ENCODE measurements around the gene ZEB2. TPM values are rescaled to one million over a fixed set of nuclear protein-coding genes. Genes with fewer than 3 reads are reported as not detected.

ZEB2 gene
- total RNA-seq, 2 donors from 2014 or later, result 246 to 288 TPM

GRCh38 chr2:144479659-144480058, 40.3 kb downstream of the ZEB2 start:
- intact Hi-C loops (cut with DNase I), result no loop called here
- no peak for DNase-seq (ENCODE audit: low spot score)

- intact Hi-C loops (cut with DNase I), result no loop called here
- no peak for DNase-seq (ENCODE audit: low spot score)
Measured at GRCh38 chr2:144479138-144479537, 40.8 kb downstream of the ZEB2 start.

GRCh38 chr2:144477957-144478311, 42.0 kb downstream of the ZEB2 start:
- DNase-seq (ENCODE audit: low spot score), result no peak
- intact Hi-C loops (cut with DNase I), result no loop called here

DNA sequence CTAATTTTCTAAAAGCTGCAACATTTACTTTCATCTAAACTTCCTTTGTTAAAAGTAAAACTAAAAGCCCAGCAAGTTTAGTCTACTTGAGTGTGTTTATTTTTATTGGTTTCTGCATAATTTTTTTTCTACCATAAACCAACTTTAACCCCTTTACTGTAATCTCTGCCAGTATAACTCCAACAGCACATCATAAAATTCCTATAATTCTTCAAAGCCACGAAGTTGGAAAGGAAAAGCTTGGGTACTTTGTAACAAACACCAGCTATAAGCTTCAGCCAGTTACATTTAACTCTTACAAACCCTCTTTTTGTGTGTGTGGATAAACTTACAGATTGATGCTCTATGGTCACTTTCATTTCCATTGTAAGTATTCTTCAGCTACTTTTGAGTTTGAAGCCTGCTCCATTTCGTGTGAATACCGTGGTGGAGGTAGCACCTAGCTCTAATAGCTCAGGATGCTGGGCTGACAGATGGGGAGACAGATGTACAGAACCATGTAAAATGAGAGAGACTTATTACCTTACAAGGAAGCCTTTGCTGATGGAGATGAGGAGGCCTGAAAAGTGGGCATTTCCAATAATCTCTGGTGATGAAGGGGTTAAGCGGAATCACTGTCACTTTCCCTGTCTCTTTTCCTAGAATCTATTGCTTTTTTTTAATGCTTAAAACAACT, 42.5 kb downstream of the ZEB2 start:
- DNase-seq (ENCODE audit: low spot score), result no peak
- intact Hi-C loops (cut with DNase I), result no loop called here

GRCh38 chr2:144476682-144477081, 43.2 kb downstream of the ZEB2 start:
- intact Hi-C loops (cut with DNase I), result no loop called here
- DNase-seq (ENCODE audit: low spot score), result no peak

- no peak for DNase-seq (ENCODE audit: low spot score)
- intact Hi-C loops (cut with DNase I), result no loop called here
Measured at GRCh38 chr2:144475569-144476275, 44.2 kb downstream of the ZEB2 start.

DNA sequence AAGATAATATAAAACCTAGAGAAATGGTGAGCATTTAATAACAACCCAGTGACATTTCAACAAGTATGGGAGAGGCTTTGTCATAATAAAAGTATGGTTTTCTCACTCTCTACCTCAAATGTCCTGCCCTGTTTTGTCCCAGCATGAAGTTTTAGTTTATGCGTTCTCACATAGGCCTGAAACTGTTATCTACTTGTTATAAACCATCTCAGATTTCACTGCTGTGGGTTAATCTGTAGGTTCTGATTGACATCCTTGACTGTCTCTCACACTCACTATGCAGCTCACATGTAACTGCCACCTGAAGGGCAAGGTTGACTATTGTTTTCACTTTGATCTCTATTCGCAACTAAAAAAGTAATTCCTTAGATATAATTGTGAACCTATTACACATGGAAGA, 44.9 kb downstream of the ZEB2 start:
- intact Hi-C loops (cut with DNase I), result no loop called here
- no peak for DNase-seq (ENCODE audit: low spot score)

GRCh38 chr2:144474017-144474416, 45.9 kb downstream of the ZEB2 start:
- intact Hi-C loops (cut with DNase I), result no loop called here
- DNase-seq (ENCODE audit: low spot score), result no peak

DNA sequence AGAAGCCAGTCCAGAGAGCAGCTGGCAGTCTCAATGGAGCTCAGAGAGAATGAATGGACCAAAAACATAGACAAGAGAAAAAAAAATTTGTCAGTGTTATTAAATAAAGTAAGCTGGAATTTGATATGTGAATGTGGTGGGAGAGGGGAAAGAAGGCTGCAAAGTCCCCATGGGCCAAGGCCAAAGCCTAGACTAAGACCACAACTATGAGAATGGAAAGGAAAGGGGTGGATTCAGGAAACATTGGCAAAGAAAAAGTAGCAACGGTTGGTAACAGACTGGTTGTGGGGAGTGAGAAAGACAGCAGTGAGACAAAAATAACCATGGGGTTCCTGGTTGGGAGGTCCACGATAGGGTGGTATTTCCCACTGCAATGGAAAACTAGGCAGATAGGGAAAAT, 47.0 kb downstream of the ZEB2 start:
- intact Hi-C loops (cut with DNase I), result no loop called here
- DNase-seq (ENCODE audit: low spot score), result no peak

DNA sequence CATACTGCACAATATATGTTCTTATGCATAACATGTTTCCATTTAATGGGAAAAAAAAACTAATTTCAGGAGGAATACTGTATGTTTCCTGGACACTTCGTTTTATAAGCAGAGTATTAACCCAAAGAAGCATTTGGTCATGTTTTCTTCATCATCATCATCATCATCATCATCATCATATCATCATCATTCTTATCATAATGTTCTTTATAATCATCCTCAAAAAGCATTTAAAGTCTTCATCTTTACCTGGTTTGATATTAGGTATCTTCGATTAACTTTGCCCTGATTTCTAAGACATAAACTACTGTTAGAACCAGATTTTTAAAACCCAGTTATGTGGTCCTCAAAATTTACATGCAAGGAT, 47.9 kb downstream of the ZEB2 start:
- no peak for DNase-seq (ENCODE audit: low spot score)
- intact Hi-C loops (cut with DNase I), result no loop called here

- intact Hi-C loops (cut with DNase I), result no loop called here
- DNase-seq (ENCODE audit: low spot score), result no peak
Measured at GRCh38 chr2:144471305-144472045, 48.4 kb downstream of the ZEB2 start.

DNA sequence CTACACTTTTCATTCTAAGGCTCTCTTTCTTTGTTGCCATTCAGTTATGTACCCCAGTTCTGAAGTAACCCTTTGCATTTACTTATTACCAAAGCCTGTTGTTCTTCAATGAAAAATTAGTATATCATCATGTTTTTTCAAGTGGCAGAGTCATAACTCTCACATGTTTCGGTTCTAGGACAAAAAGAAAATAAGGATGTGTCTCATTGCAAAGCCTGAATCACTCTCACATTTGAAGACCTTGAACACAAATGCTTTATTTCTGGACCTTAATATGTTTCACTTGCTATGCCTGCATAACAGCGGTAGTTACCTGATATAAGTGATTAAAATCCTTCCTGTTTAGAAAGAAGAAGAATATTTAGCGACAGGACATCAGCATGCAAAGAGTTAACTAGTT, 49.1 kb downstream of the ZEB2 start:
- intact Hi-C loops (cut with DNase I), result no loop called here
- DNase-seq (ENCODE audit: low spot score), result no peak

DNA sequence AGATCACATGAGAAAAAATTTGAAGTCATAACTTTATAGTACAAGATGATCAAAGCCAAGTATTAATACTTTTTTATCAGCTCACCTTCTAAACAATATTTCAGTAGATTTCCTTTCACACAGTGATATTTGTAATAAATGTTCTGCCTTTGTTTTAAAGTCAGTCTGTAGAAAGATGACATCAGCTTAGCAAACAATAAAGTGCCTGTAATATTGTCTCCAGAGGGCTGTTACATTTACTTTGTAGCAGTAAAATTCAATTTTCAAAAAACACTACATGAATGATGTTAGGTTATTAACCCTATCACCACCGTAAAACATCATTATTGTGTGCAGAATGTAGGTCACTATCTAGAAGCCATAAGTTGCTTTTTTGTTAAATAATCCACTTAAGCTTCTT, 49.6 kb downstream of the ZEB2 start:
- intact Hi-C loops (cut with DNase I), result no loop called here
- no peak for DNase-seq (ENCODE audit: low spot score)

- no peak for DNase-seq (ENCODE audit: low spot score)
- intact Hi-C loops (cut with DNase I), result no loop called here
Measured at GRCh38 chr2:144469798-144470197, 50.1 kb downstream of the ZEB2 start.

- intact Hi-C loops (cut with DNase I), result no loop called here
- DNase-seq (ENCODE audit: low spot score), result no peak
Measured at GRCh38 chr2:144468823-144469595, 50.9 kb downstream of the ZEB2 start.

DNA sequence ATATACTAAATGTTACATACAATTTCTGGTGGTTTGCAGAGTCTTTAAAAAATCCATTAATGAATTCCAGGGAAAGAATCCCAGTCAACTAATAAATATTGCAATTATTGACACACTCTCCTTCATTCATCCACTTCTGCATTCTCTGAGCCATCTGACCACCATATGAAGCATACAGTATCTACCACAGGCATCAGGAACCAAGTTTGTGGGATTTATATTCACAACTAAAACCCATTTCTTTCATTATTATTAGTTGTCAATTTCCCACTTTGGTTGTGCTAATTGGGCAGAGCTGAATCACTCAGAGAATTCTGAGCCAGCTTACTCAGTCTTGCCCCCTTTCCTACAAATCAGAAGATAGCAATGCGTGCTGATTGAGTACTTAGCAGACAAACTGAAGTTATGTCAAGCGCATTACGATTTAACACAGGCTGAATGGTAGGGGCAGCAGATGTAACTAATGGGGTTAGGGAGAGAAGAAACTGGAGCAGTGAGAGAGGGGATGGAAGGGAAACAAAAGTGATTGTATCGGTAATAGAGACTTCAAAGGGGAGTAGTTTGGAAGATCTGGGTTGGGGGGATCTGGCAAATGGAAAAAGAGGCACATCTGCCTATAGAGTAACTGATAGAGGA, 52.3 kb downstream of the ZEB2 start:
- no peak for DNase-seq (ENCODE audit: low spot score)
- intact Hi-C loops (cut with DNase I), result no loop called here

GRCh38 chr2:144466637-144467036, 53.3 kb downstream of the ZEB2 start:
- no peak for DNase-seq (ENCODE audit: low spot score)
- intact Hi-C loops (cut with DNase I), result no loop called here

GRCh38 chr2:144465749-144466148, 54.2 kb downstream of the ZEB2 start:
- no peak for DNase-seq (ENCODE audit: low spot score)
- intact Hi-C loops (cut with DNase I), result no loop called here

- intact Hi-C loops (cut with DNase I), result no loop called here
- DNase-seq (ENCODE audit: low spot score), result no peak
Measured at GRCh38 chr2:144464730-144465129, 55.2 kb downstream of the ZEB2 start.

DNA sequence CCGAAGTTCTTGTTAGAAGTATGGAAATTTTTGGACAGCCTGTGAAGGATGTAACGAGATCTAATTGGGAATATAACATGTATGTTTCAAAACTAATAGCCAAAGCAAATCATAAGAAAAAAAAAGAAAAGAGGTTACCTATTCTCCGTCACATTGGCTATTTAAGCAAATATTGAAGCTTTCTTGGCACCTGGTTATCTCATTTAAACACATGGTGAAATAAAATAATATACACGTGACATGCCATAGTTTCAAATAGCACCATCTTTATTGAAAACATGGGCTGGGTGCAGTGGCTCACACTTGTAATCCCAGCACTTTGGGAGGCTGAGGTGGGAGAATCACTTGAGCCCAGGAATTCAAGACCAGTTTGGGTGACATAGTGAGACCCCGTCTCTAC, 56.7 kb downstream of the ZEB2 start:
- intact Hi-C loops (cut with DNase I), result no loop called here
- DNase-seq (ENCODE audit: low spot score), result no peak

Measured in posterior vena cava (tissue), 2 donors.